GM21528 (cell line): ENCODE measurements around the gene WFDC12.

Source experiments
- ATAC-seq: cut with Tn5 transposase; IDR thresholded peaks from one replicate; pipeline ENCODE4 v1.9.1; 2021; ENCODE audit warnings: mild to moderate bottlenecking, moderate library complexity; ENCODE audit not compliant: unreplicated experiment, low FRiP score

WFDC12 gene

DNA sequence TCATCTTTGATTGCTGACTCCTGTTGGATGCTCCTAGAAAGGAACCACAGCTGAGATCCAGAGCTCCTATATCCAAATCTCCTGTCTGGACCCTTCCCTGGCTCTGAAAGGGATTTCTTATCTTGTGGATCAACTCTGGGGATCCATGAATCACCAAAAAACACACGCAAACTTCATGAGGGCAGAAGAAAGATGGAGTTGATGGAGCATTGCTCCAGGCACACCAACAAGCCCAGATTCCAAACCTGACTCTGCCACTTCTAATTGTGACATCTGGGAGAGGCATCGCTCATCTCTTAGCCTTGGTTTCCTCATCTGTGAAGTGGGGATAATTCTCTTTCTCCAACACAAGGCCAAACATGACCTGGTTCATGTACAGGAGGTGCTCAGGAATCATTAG lies 30.1 kb downstream of the WFDC12 start:
- ATAC-seq = no peak

DNA sequence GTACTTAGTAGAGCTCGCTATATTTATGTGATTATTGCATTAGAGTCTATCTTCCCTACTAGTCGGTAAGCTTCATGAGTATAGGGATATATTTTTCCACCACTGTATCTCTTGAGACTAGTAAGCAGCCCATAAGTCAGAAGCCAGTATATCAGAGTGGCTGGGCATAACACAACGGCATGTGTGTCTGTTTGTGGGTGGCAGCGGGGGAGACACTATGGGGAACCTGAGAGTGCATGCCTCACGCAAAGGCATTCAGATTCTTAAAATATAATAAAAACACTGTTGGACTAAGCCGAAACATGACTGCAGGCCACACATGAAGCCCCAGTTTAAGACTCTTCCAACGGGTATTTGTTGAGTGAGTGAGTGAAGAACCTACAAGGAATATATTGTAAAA lies 31.4 kb downstream of the WFDC12 start:
- ATAC-seq = no peak

DNA sequence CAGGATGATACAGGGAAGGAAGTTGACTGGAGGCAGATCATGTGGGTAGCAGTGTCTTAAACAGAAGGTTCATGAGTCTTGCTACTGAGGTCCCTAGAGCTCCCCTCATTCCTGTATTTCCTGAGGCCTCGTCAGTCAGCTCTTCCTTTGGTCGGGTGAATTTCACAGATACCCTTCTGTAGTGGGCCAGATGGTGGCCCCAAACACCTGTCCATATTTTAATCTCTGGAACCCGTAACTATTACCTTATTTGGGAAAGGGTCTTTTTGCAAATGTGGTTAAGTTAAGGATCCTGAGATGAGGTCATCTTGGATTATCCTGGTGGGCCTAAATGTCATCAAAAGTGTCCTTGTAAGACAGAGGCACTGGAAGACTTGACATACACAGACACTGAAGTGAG lies 32.9 kb downstream of the WFDC12 start:
- ATAC-seq = no peak

DNA sequence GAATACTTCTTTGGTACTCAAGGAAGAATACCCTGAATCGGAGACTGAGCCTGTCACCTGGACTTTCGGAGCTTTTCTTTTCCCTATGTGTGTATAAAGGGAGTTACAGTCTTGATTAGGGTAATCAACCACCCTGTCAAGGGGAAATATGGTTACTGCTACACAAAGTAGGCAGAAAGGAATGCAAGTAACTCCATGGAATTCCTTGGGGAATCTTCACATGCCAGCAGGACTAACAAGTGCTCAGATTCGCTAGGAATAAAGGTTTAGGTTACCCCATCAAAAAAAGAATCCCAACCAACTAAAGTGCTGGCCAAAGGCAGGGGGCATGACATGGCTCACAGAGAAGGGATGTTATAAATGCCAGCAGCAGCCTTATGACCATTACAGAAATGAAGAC lies 33.8 kb downstream of the WFDC12 start:
- ATAC-seq = no peak

DNA sequence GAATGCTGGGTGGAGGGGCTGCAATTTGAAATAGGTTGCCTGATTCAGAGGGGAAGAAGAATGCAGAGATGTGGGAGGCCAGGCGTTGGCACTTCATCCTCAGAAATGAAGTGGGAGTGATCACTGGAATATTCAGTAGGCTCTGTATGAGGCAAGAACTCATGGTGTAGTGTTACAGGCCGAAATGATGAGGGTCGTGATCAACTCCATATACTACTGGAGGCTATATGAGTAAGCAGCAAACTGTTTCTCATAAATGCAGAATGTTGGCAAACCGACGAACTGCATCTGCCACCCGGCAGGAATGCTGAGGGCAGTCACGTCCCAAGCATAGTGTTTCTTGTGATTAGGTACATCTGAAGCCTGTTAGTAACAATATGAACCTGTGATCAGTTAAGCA lies 36.0 kb downstream of the WFDC12 start:
- ATAC-seq = no peak

DNA sequence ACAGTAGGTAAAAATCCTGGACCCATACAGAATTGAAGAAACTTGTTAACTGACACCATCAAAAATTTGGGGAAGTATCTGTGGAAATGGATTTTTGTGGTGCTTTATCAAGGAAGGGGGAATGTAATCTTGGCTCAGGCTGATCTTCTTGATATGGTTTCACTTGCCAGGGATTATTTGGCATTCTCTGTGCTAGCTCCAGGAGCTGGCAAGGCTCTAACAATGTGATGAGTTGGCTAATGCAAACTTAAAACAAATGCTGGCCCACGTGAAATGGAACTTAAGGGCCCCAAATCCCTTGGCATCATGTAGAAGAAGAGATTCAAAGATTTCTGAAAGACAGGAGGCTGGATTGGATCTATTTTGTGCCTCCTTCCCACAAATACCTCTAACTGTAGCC lies 36.5 kb downstream of the WFDC12 start:
- ATAC-seq = no peak

DNA sequence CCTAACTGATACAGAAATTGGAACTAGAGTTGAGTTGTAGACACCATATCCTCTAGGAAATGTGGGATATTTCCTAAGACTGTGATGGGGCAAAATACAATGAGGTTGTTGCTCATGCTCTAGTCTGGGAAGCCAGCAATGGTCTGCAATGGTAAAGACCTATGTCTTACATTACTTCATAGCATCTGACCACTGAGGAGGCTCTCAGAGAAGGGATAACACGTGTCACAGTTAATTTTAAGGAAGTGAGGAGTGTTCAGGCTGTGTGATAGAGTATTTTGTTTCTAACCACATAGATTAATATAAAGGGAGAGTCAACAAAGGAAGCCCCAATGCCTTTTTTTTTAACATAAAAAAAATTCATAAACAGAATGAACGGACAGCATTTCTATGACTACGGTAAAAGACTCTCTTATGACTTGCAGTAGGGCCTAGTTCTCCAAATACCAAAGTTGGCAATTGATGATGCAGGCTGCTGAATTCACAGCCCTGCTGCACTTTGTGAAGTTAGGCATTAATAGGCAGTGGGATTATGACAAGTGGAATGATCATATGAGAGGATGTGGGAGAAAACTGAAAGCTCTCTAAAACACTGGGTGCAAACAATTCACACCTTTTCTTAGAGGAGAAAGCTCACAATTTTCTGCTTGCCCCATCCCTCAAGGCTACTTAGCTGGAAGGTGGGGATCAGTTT lies 37.0 kb downstream of the WFDC12 start:
- no peak for ATAC-seq

DNA sequence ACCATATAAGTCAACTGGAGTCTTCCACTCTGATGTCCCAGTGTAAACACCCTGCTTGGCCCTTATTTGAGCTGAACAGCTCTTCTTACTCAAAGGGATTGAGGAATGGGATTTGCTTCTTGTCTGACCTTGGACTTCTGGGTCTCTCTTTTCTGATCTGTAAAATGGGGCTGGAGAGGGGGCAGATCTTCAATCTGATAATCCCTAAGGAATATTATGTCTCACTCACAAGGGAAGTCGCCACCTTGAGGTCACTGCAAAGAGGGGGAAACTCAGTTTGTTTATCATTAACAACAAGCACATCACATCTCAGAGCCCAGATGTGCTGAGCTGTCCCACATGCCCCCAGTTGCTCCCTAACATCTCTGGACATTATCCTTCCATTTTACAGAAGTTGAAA lies 38.4 kb downstream of the WFDC12 start:
- ATAC-seq = no peak

DNA sequence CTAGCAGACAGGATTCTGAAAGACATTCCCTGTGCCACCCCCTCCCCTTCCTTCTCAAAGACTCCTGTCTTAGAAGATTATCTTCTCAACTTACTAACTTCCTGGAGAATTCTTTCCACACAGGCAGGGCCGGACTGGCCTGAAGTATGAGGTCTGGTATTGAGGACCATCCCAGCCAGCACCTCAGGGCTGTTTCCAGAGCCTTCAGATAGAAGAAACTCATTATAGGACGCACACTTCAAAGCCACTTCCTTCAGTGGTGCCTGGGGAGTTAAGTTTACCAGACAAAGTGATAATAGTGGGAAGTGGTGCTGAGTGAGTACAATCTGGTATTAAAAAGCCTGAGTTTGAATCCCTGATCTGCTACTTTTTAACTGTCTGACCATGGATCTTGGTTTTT lies 39.0 kb downstream of the WFDC12 start:
- ATAC-seq = no peak

DNA sequence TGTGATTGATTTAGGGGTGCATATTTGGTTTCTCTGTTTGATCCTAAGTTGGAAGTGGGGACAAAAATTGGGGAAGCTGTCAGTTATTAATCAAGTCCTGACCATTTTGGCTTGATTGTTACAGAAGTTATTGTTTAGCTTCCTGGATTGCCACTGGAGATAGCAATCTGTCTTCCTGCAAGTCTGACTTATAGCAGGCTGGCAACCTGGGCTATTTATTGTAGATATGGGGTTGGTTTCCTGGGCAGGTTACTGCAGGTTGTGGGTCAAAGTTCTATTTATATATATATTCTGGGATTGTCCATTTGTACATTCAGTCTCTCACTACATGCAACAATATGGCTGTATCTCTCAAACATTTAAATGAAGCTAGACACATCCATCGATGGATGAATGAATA lies 41.1 kb downstream of the WFDC12 start:
- ATAC-seq = no peak

DNA sequence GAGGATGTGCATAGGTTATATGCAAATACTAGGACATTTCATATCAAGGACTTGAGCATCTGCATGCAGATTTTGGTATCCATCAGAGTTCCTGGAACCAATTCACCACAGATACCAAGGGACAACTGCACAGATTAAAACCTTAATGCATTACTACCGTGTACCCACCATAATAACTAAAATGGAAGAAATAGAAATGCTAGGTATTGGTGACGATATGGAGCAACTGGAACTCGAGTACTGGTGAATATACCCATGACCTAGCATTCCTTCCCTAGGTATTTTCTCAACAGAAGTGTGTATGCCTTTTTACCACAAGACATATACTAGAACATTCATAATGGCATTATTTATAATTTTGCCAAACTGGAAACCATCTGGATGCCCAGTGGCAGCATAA lies 41.8 kb downstream of the WFDC12 start:
- no peak for ATAC-seq

DNA sequence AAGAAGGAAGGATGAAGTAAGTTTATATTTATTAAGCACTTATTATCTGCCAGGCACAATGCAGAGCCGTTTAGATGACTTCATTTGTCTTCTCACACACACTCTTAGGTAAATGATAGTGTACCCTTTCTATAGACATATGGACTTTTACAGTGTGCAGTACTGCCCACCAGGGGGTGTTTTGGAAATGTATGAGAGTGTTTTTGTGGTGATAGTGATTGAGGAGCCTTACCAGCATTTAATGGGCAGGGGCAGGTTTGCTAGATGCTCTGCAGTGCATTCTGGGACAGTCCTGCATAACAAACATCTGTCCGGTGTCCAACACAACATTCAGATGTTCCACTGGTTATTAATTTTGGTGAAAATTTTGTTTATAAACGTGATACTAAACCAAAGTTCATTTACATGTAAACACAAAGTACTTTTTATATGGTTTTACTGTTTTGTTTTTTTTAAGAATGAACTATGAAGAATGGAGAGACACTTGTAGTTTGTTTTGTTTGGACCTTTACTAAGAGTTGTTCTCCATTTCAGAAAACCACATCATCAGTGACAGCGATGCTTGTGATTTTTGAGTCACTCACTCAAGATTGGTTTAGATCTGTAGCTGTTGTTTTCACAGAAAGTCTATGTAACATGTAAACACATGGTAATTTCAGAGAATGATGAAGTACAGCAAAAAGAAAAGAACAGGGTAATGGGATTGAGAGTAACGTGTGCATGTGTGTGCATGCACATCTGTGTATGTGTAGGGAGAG lies 43.2 kb downstream of the WFDC12 start:
- no peak for ATAC-seq

DNA sequence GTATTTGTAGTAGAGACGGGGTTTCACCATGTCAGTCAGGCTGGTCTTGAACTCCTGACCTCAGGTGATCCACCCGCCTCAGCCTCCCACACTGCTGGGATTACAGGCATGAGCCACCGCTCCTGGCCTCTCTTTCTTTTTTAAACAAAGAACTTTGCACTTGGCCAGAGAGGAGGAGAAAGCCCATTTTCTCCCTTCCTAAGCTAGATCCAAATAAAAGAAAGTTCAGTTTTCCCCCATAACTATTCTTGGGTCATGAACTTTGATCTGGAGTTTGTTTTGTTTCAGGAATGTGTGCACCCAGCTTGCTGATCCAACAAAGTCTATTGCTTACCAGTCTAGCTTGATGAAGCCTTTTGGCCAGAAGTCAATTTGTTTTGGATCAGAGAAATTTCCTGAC lies 46.7 kb downstream of the WFDC12 start:
- no peak for ATAC-seq
